GM23338 (cell line): ENCODE measurements around the gene SGPP1. TPM values are rescaled to one million over a fixed set of nuclear protein-coding genes. Genes with fewer than 3 reads are reported as not detected.

Experiments used
- ATAC-seq: fragments of 200-7000 bp; cut with Tn5 transposase; 3 replicates; pipeline ENCODE4 v1.9.1; 2020
- DNase-seq: peaks from one replicate; pipeline ENCODE4 v3.0.0-alpha.2; 2015; ENCODE audit warnings: low spot score
- H2AFZ ChIP-seq: fragments of 200-600 bp; sonication (generic); 2 replicates; pipeline ENCODE4 v1.8.0; 2016; ENCODE audit warnings: antibody characterized with exemption, mild to moderate bottlenecking, moderate library complexity
- H3F3A ChIP-seq: fragments of 200-600 bp; sonication (generic); replicated peaks from 2 replicates; pipeline ENCODE4 v1.8.0; 2017; ENCODE audit warnings: antibody characterized with exemption, mixed run types, low read depth
- H3K27ac ChIP-seq: fragments of 200-600 bp; sonication (generic); 2 replicates; pipeline ENCODE4 v1.6.1; 2016; ENCODE audit warnings: low read depth
- H3K27me3 ChIP-seq: fragments of 200-600 bp; sonication (generic); 2 replicates; pipeline ENCODE4 v1.8.0; 2016; ENCODE audit warnings: mild to moderate bottlenecking, mixed run types, moderate library complexity; ENCODE audit not compliant: insufficient read depth
- H3K36me3 ChIP-seq: fragments of 200-600 bp; sonication (generic); 2 replicates; pipeline ENCODE4 v1.8.0; 2016; ENCODE audit warnings: mild to moderate bottlenecking; ENCODE audit not compliant: insufficient read depth
- H3K4me1 ChIP-seq: fragments of 200-600 bp; sonication (generic); 2 replicates; pipeline ENCODE4 v1.8.0; 2016; ENCODE audit warnings: mild to moderate bottlenecking, moderate library complexity; ENCODE audit not compliant: insufficient read depth
- H3K4me2 ChIP-seq: fragments of 200-600 bp; sonication (generic); 2 replicates; pipeline ENCODE4 v1.7.1; 2017; ENCODE audit warnings: mixed run types
- H3K4me3 ChIP-seq: fragments of 200-600 bp; sonication (generic); 2 replicates; pipeline ENCODE4 v1.6.1; 2016; ENCODE audit warnings: mixed run types
- H3K79me2 ChIP-seq: fragments of 200-600 bp; sonication (generic); replicated peaks from 2 replicates; pipeline ENCODE4 v1.8.0; 2017; ENCODE audit warnings: mild to moderate bottlenecking; ENCODE audit not compliant: insufficient read depth
- H3K9me2 ChIP-seq: fragments of 200-600 bp; sonication (generic); 2 replicates; pipeline ENCODE4 v1.8.0; 2017; ENCODE audit not compliant: insufficient read depth
- H4K20me1 ChIP-seq: fragments of 200-600 bp; sonication (generic); replicated peaks from 2 replicates; pipeline ENCODE4 v1.8.0; 2017; ENCODE audit warnings: mild to moderate bottlenecking; ENCODE audit not compliant: insufficient read depth
- H3K27ac Mint-ChIP-seq: 2 replicates; pipeline ENCODE4 v1.8.0; 2020; ENCODE audit warnings: inconsistent platforms, mild to moderate bottlenecking, moderate library complexity, mixed read lengths
- H3K27me3 Mint-ChIP-seq: 3 replicates; pipeline ENCODE4 v1.8.0; 2022; ENCODE audit warnings: low read depth, mild to moderate bottlenecking, moderate library complexity, mixed read lengths, inconsistent platforms; ENCODE audit not compliant: insufficient read depth, poor library complexity
- H3K36me3 Mint-ChIP-seq: 3 replicates; pipeline ENCODE4 v1.8.0; 2021; ENCODE audit warnings: low read depth, mild to moderate bottlenecking, inconsistent platforms, moderate library complexity, mixed read lengths
- H3K4me1 Mint-ChIP-seq: 3 replicates; pipeline ENCODE4 v1.8.0; 2020; ENCODE audit warnings: mild to moderate bottlenecking, inconsistent platforms, mixed read lengths
- H3K4me3 Mint-ChIP-seq: 3 replicates; pipeline ENCODE4 v1.8.0; 2021; ENCODE audit warnings: moderate library complexity, mild to moderate bottlenecking, inconsistent platforms, mixed read lengths
- H3K9me3 Mint-ChIP-seq: 3 replicates; pipeline ENCODE4 v1.8.0; 2020; ENCODE audit warnings: moderate library complexity, mild to moderate bottlenecking, inconsistent platforms, mixed read lengths
- CREB1 ChIP-seq: fragments of 250-450 bp; sonication (Bioruptor Pico); IDR thresholded peaks from 2 replicates; pipeline ENCODE4 v1.5.0; 2020; ENCODE audit warnings: low read depth, mild to moderate bottlenecking, moderate library complexity
- CTCF ChIP-seq, 2 experiments: fragments of 200-600 bp in 1 of 2; sonication (generic) in 1 of 2; conservative IDR thresholded peaks; 2 replicates each; pipeline versions ENCODE4 v1.5.1 to v1.6.1; 2016 to 2017; ENCODE audit warnings: antibody characterized with exemption in 2 of 2, low read depth in 2 of 2, mild to moderate bottlenecking in 2 of 2, moderate library complexity in 1 of 2
- ETS1 ChIP-seq: IDR thresholded peaks from 2 replicates; pipeline ENCODE4 v1.6.1; 2016; ENCODE audit warnings: antibody characterized with exemption
- EZH2 ChIP-seq: fragments of 200-600 bp; sonication (generic); IDR thresholded peaks from one replicate; pipeline ENCODE4 v1.8.0; 2017; ENCODE audit warnings: antibody characterized with exemption, mild to moderate bottlenecking, low read depth; ENCODE audit not compliant: unreplicated experiment
- EZH2phosphoT487 ChIP-seq: fragments of 200-600 bp; sonication (generic); IDR thresholded peaks from one replicate; pipeline ENCODE4 v1.8.1; 2018; ENCODE audit warnings: antibody characterized with exemption; ENCODE audit not compliant: unreplicated experiment
- JUNB ChIP-seq: IDR thresholded peaks from one replicate; pipeline ENCODE4 v1.6.1; 2016; ENCODE audit warnings: antibody characterized with exemption; ENCODE audit not compliant: unreplicated experiment
- NANOG ChIP-seq: IDR thresholded peaks from 2 replicates; pipeline ENCODE4 v1.6.1; 2016; ENCODE audit warnings: antibody characterized with exemption, borderline replicate concordance
- POLR2AphosphoS5 ChIP-seq: IDR thresholded peaks from 2 replicates; pipeline ENCODE4 v1.6.1; 2016; ENCODE audit warnings: antibody characterized with exemption, low read depth
- REST ChIP-seq: IDR thresholded peaks from one replicate; pipeline ENCODE4 v1.6.1; 2018; ENCODE audit warnings: antibody characterized with exemption; ENCODE audit not compliant: unreplicated experiment
- STAT1 ChIP-seq: IDR thresholded peaks from one replicate; pipeline ENCODE4 v1.6.1; 2016; ENCODE audit warnings: antibody characterized with exemption; ENCODE audit not compliant: unreplicated experiment
- ZNF114 ChIP-seq: fragments of 250-450 bp; sonication (Bioruptor Pico); IDR thresholded peaks from 2 replicates; pipeline ENCODE4 v1.5.0; 2020; ENCODE audit warnings: mild to moderate bottlenecking, moderate library complexity
- ZNF331 ChIP-seq: fragments of 250-450 bp; sonication (Bioruptor Pico); IDR thresholded peaks from 2 replicates; pipeline ENCODE4 v1.5.0; 2020; ENCODE audit warnings: low read depth, mild to moderate bottlenecking, moderate library complexity
- ZNF462 ChIP-seq: fragments of 250-450 bp; sonication (Bioruptor Pico); IDR thresholded peaks from 2 replicates; pipeline ENCODE4 v1.5.0; 2020; ENCODE audit warnings: mild to moderate bottlenecking, moderate library complexity
- polyA plus RNA-seq: library from polyadenylated mRNA; unstranded; fragments of >200 nt; fragmentation: Nextera tagmentation; extraction: Ambion mirVana; gene quantifications from 2 replicates; pipeline ENCODE4 v1.2.1, GENCODE V29; 2016
- total RNA-seq: library from RNA; depleted of rRNA; stranded (reverse); fragments of >200 nt; shearing (Covaris generic); gene quantifications from 2 replicates; pipeline ENCODE4 v1.2.3, GENCODE V29; 2014

SGPP1 gene
- total and polyA plus RNA-seq, 2 experiments from 2014 or later = 4.2 to 11.1 TPM

- H3K27ac ChIP-seq = no peak overlapping the region
These were observed 85.0 kb downstream of the SGPP1 start for GRCh38 chr14:63642656-63643382.

More at GRCh38 chr14:63642656-63643382, 85.0 kb downstream of the SGPP1 start:
- no peak for DNase-seq
- Mint-ChIP-seq H3K27ac (no peak overlapping the region), H3K36me3 (peaks cover 19% of the 10 kb centered on the region), H3K4me1 (peaks cover 5% of the 10 kb centered on the region; the same call in 2 of the 3 replicates), H3K4me3 (peak overlapping the region; percentile 85), H3K9me3 (no peaks in the 10 kb centered on the region), H3K27me3 (peaks cover 5% of the 10 kb centered on the region)
- Histone ChIP-seq H3K4me2 (peak overlapping the region; percentile 71), H3K9me2 (no peaks in the 10 kb centered on the region), H3K36me3 (no peaks in the 10 kb centered on the region), H2AFZ (no peak overlapping the region), H3K4me1 (no peaks in the 10 kb centered on the region), H3K27me3 (no peaks in the 10 kb centered on the region), H3K79me2 (peaks cover 31% of the 10 kb centered on the region), H3K4me3 (peak overlapping the region; percentile 47), H4K20me1 (no peaks in the 10 kb centered on the region; the same call in 1 of the 2 replicates), H3F3A (no peaks in the 10 kb centered on the region)
- no peak for ATAC-seq
- TF ChIP-seq EZH2phosphoT487 (no peak), CTCF (conservative IDR thresholded peaks at IDR 0.05; ENCODE audit: low read depth in 2 of 2) (no peak), JUNB (no peak), STAT1 (no peak), CREB1 (no peak), REST (no peak), ZNF331 (CRISPR knock-in tag) (no peak), NANOG (no peak), ETS1 (no peak), POLR2AphosphoS5 (no peak), ZNF114 (CRISPR knock-in tag) (no peak), EZH2 (no peak), ZNF462 (CRISPR knock-in tag) (no peak)
